Esophagus muscularis mucosa (tissue), 4 donors: ENCODE results near the gene FSD1L.

ENCODE experiments used
- EP300 ChIP-seq: sonication (generic); formaldehyde crosslinking; IDR thresholded peaks from one replicate; pipeline ENCODE4 v1.6.1; 2017; ENCODE audit warnings: antibody characterized with exemption
- POLR2A ChIP-seq: fragments of 450-650 bp; IDR thresholded peaks from one replicate; pipeline ENCODE4 v1.6.1; 2017; ENCODE audit warnings: antibody characterized with exemption, moderate library complexity, mild to moderate bottlenecking, low read depth
- POLR2AphosphoS5 ChIP-seq, 2 donors: sonication (generic); formaldehyde crosslinking; IDR thresholded peaks; one replicate each; pipeline ENCODE4 v1.6.1; 2017; ENCODE audit warnings: antibody characterized with exemption in 2 of 2
- TF ChIP-seq, protein P1 (sequence below), 3 experiments: fragments of 200-600 bp in 2 of 3; fragments of 450-650 bp in 1 of 3; sonication (generic) in 2 of 3; IDR thresholded peaks; one replicate each; pipeline ENCODE4 v1.5.1; 2017 to 2019; ENCODE audit warnings: antibody characterized with exemption in 3 of 3, mild to moderate bottlenecking in 2 of 3, moderate library complexity in 1 of 3

DNA sequence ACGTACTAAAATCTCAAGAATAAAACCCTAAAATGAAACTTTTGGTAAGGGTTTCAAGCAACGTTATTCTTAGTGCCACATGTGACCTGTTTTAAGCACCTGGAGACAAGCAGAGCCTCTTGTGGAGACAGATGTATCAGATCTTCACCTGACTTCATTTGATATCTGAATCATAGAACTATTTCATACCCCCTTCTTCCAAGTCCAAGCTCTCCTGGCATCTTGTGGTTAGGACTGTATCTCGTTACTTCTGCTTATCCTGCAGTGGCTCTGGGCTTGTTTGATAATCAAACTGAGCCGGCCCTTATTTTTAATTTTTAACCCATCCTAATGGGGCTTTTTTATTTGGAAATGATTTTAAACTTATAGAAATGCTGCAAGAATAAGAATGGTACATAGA is 11.1 kb upstream of the FSD1L start:
- TF ChIP-seq, protein P1, sequence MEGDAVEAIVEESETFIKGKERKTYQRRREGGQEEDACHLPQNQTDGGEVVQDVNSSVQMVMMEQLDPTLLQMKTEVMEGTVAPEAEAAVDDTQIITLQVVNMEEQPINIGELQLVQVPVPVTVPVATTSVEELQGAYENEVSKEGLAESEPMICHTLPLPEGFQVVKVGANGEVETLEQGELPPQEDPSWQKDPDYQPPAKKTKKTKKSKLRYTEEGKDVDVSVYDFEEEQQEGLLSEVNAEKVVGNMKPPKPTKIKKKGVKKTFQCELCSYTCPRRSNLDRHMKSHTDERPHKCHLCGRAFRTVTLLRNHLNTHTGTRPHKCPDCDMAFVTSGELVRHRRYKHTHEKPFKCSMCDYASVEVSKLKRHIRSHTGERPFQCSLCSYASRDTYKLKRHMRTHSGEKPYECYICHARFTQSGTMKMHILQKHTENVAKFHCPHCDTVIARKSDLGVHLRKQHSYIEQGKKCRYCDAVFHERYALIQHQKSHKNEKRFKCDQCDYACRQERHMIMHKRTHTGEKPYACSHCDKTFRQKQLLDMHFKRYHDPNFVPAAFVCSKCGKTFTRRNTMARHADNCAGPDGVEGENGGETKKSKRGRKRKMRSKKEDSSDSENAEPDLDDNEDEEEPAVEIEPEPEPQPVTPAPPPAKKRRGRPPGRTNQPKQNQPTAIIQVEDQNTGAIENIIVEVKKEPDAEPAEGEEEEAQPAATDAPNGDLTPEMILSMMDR (IDR thresholded peaks at IDR 0.05), result no peak
- TF ChIP-seq EP300 (no peak), POLR2AphosphoS5 (IDR thresholded peaks at IDR 0.05) (no peak), POLR2A (no peak)
